Measurements from ENCODE around the gene RIC3.
"Not testable (repeated sequence)": the region's sequence is repeated elsewhere in the genome, so short reads cannot be mapped to it uniquely, and the experiment has no call there.

Gene RIC3

DNA sequence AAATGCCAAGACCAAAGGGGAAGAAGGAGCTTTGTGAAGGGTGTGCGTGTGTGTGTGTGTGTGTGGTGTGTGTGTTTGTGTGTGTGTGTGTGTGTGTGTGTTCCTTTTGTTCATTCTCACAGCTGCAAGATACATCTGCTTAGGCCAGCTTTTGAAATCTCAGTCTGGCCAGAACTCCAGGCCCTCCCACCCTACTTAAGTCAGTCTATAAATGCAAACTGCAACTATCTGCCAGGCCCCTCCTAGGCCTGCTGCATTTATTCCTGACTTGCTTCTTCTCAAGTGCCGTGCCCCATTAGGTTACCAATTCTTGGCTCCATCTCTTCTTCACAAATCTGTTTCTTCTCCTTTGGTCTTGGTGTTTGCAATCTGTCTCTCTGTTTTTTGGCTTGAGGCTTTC is 21.6 kb upstream of the RIC3 start:
- no peak for DNase-seq (ENCODE audit: low read depth)

- no peak for DNase-seq (ENCODE audit: low read depth)
Observed at GRCh38 chr11:8186429-8186828, 17.6 kb upstream of the RIC3 start.

- no peak for DNase-seq (ENCODE audit: low read depth)
Observed at GRCh38 chr11:8183111-8183510, 14.3 kb upstream of the RIC3 start.

- DNase-seq (ENCODE audit: low read depth), result no peak
Observed at GRCh38 chr11:8180469-8180868, 11.6 kb upstream of the RIC3 start.

DNA sequence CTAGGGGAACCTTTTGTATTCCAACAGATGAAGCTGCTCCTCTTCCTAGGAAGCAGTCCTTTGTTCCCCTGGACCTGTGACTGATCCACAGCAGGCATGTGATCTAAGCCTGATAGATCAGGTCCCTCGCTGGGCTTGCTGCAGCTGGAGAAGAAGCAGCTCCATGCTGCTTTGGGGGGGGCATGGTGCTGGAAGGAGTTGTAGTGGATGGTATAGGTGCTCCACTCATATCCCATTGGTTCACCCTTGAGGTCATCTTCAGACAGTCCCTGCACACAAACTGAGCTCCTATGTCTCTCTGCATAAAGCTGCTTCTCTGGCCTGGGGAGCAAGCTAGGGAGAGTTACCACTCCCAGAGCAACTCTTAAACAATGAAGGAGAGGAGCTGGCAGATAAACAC is 9.5 kb upstream of the RIC3 start:
- no peak for DNase-seq (ENCODE audit: low read depth)

- DNase-seq (ENCODE audit: low read depth), result no peak
Observed at GRCh38 chr11:8177136-8177535, 8.3 kb upstream of the RIC3 start.

- DNase-seq (ENCODE audit: low read depth), result no peak
Observed at GRCh38 chr11:8167796-8168195, 1.0 kb downstream of the RIC3 start.

- no peak for DNase-seq (ENCODE audit: low read depth)
Observed at GRCh38 chr11:8164746-8165145, 4.1 kb downstream of the RIC3 start.

DNA sequence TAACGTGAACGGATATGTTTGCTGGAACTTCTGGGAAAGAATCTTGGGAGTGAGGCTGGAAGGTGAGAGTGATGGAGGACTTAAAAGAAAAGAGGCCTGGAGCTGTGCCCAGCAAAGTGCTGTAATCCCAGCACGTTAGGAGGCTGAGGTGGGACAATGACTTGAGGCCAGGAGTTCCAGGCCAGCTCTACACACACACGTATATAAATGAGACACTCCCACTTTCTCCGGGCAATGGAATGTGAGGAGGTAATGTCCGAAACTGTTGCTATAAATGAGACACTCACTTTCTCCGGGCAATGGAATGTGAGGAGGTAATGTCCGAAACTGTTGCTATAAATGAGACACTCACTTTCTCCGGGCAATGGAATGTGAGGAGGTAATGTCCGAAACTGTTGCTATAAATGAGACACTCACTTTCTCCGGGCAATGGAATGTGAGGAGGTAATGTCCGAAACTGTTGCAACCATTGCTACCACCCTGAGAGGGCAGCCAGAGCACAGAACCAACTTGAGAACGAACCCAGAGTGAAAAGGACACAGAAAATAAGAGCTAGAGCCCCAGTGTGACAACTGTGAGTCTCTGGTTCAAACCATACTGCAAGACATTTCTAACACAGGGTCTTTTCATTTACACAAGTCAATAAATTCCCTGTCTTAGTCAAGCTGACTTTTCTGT is 7.1 kb downstream of the RIC3 start:
- not testable (repeated sequence) for DNase-seq (ENCODE audit: low read depth)

GRCh38 chr11:8156877-8157276 is 11.9 kb downstream of the RIC3 start:
- no peak for DNase-seq (ENCODE audit: low read depth)

GRCh38 chr11:8149726-8150125 is 19.1 kb downstream of the RIC3 start:
- no peak for DNase-seq (ENCODE audit: low read depth)

DNA sequence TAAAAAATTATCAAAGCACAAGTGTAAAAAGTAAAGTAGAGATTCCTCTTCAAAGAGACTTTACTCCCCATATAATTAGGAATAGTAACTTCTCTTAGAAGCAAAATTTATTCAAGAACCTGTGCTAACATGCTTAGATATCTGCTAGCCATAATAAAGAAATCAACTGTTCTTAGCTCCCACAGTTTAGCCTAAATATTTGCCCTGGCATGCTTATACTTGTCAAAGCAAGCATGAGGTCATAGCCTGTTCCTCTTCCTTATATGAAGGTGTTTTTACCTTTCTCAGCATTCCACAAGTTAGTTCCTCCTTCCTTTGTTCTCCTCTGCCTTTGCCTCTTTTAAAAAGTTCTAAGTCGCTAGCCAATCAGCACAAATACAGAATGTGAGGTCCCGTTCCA is 30.3 kb downstream of the RIC3 start:
- no peak for DNase-seq (ENCODE audit: low read depth)

DNA sequence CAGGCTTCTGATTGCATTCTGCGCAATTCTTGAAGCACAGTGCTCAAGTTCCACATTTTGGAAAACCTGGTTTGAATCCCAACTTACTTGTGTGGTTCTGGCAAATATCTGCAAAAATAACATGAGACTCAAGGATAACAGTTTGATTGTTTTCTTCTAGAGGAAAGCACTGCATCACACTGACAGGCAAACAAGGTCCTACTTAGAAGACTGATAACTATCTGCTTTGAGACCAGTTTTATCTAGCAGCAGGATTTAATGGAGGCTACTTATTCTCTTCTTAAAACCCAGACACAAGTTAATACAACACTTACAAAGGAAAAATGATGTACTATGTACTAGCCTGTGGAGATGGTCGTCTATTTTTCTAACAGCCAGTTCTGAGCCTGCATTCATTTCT is 41.4 kb downstream of the RIC3 start:
- no peak for DNase-seq (ENCODE audit: low read depth)

DNA sequence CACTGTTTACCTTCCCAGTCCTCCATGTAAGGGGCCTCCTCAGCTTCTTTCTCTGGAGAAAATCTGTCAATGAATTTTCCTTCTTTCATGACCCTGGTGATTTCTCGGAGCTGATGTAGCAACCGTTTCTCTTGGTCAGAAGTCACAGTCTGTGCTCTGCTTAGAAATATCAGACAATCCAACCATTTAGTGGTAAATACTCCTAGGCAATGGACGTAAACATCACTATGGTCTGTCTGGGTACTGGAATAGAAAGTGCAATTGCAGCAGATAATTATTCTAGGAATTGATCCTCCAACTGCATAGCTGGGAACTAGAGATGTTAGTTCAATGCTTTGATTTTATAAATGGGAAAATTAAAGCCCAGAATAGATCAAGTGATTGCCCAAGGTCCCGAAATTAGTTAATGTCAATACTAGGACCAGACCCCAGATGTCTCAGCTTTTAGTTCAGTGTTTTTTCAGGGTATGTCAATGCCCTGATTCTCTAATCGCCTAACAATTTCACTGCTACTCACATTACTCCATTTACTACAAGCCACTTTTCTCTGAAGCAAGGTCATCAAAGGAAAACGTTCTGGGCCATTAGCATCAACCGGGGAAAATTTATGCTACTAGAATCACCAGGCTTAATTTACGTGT is 42.1 kb downstream of the RIC3 start:
- DNase-seq (ENCODE audit: low read depth), result no peak

- no peak for DNase-seq (ENCODE audit: low read depth)
Observed at GRCh38 chr11:8122173-8122764, 46.6 kb downstream of the RIC3 start.

- DNase-seq (ENCODE audit: low read depth), result no peak
Observed at GRCh38 chr11:8111636-8112035, 57.2 kb downstream of the RIC3 start.

- no peak for DNase-seq (ENCODE audit: low read depth)
Observed at GRCh38 chr11:8110396-8110795, 58.4 kb downstream of the RIC3 start.

DNA sequence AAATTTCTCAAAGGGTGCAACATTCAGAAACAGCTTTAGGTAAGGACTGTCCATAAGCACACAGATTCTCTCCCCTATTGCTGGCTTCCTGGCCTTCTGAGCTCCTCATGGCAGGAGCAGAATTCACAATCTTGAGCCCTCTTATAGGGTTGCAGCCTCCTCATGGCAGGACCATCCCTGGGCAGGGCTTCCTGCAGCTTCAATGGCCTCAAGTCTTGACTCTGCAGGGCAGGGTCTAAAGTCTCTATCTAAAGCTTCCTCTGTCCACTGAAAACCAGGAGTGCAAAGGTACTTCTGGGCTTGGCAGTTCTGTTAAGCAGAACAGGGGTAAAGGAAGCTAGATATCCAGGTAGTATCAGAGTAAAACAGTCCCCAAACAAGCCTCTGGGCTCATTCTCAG is 59.1 kb downstream of the RIC3 start:
- no peak for DNase-seq (ENCODE audit: low read depth)

DNA sequence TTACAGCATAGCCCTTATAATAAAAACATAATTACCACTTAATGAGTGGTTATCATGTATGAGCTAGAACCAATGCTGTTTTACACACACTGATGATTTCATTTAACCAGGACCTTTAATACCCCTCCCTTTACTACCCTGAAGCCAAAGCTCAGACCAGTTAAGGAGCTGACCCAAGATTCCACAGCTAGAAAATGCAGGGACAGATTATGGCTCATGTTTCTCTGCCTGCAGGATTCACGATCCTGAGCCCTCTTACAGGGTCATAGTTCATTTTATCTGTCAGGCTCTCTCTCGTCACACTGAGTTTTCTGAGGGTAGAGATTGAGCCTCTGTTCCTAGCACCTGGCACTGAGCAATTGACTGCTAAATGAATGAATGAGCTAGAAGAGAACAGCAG is 60.4 kb downstream of the RIC3 start:
- no peak for DNase-seq (ENCODE audit: low read depth)

GRCh38 chr11:8107642-8108041 is 61.2 kb downstream of the RIC3 start:
- DNase-seq (ENCODE audit: low read depth), result no peak

GRCh38 chr11:8106679-8107078 is 62.1 kb downstream of the RIC3 start:
- DNase-seq (ENCODE audit: low read depth), result no peak

GRCh38 chr11:8105666-8106065 is 63.2 kb downstream of the RIC3 start:
- no peak for DNase-seq (ENCODE audit: low read depth)

GRCh38 chr11:8105133-8105532 is 63.7 kb downstream of the RIC3 start:
- DNase-seq (ENCODE audit: low read depth), result no peak

DNA sequence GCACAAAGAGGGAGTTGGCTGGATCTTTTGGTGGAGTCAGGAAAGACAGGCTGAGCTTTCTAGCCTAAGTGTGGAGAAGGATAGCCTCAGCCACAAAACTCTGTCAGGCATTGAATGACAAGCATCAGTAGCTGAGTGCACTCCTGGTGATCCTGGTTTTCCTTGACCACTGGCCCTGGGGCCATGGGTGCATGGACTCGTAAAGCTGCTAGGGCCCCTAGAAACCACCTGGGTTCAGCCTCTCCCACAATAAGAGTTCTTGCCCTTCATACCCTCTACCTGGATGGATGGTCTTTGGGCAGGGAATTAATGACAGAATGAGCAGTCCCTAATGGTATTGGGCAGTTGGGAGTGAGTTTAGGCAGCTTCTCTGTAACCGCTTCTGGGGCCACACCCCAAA is 64.9 kb downstream of the RIC3 start:
- DNase-seq (ENCODE audit: low read depth), result no peak

Measured in activated T-cell treated with anti-CD3 and anti-CD28 coated beads for 24 hours (primary cell).